OCI-LY3 (cell line): ENCODE data around the gene DDX17.

Experiments used
- EZH2phosphoT487 ChIP-seq: fragments of 200-600 bp; shearing (Covaris generic); IDR thresholded peaks from 2 replicates; pipeline ENCODE4 v1.6.1; 2018; ENCODE audit warnings: antibody characterized with exemption, mixed run types, low read depth
- TF ChIP-seq, protein P1 (sequence below): fragments of 200-600, 300-600 bp; sonication (generic); IDR thresholded peaks from 2 replicates; pipeline ENCODE4 v1.5.1; 2014; ENCODE audit warnings: antibody characterized with exemption, low read length, low read depth

DNA sequence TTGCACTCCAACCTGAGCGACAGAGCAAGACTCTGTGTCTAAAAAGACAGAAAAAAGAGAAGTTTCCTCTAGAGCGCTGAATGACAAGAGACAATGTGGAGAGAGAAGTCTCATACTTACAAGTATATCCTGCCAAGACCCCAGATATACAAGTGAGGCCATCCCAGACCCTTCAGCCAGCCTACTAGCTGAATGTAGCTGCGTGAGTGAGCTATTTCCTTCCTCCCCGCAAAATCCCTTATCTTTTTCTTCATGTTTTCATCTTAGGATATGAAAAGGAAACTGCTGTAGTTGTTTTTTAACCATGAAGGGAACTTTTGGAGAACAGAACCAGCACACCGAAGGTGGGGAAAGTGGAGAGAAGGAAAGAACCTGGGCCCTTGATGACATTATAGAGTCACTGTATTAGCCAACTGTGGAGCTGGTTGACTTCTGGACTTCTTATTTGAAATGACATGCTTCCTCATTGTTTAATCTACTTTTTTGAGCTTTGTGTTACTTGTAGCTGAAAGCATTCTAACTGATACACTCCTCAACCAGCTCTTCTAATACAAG is 4.4 kb upstream of the DDX17 start:
- TF ChIP-seq, protein P1, sequence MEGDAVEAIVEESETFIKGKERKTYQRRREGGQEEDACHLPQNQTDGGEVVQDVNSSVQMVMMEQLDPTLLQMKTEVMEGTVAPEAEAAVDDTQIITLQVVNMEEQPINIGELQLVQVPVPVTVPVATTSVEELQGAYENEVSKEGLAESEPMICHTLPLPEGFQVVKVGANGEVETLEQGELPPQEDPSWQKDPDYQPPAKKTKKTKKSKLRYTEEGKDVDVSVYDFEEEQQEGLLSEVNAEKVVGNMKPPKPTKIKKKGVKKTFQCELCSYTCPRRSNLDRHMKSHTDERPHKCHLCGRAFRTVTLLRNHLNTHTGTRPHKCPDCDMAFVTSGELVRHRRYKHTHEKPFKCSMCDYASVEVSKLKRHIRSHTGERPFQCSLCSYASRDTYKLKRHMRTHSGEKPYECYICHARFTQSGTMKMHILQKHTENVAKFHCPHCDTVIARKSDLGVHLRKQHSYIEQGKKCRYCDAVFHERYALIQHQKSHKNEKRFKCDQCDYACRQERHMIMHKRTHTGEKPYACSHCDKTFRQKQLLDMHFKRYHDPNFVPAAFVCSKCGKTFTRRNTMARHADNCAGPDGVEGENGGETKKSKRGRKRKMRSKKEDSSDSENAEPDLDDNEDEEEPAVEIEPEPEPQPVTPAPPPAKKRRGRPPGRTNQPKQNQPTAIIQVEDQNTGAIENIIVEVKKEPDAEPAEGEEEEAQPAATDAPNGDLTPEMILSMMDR: no peak
- TF ChIP-seq EZH2phosphoT487: no peak
